Liver (tissue), 9 donors: Measurements from ENCODE around the gene GDF3. TPM values are rescaled to one million over a fixed set of nuclear protein-coding genes. Genes with fewer than 3 reads are reported as not detected.
"Not testable (repeated sequence)": the region's sequence is repeated elsewhere in the genome, so short reads cannot be mapped to it uniquely, and the experiment has no call there.

Experiments
- DNase-seq: peaks from one replicate; pipeline ENCODE4 v3.0.0-alpha.2; 2017; ENCODE audit warnings: low spot score
- H3K27ac ChIP-seq, 2 donors: one replicate each; pipeline ENCODE4 v1.7.0; 2013; ENCODE audit warnings: inconsistent platforms in 2 of 2, low read length in 2 of 2, control low read depth in 1 of 2, low read depth in 1 of 2, mild to moderate bottlenecking in 1 of 2
- H3K27me3 ChIP-seq, 4 donors: one replicate each; pipeline versions ENCODE4 v1.6.1 to v1.7.0; 2013; ENCODE audit warnings: low read length in 3 of 4, inconsistent platforms in 1 of 4, mild to moderate bottlenecking in 1 of 4, moderate library complexity in 1 of 4; ENCODE audit not compliant: control insufficient read depth in 4 of 4, insufficient read depth in 4 of 4
- H3K36me3 ChIP-seq, 4 donors: one replicate each; pipeline versions ENCODE4 v1.6.1 to v1.7.0; 2013; ENCODE audit warnings: low read length in 3 of 4, mild to moderate bottlenecking in 3 of 4, low read depth in 1 of 4, moderate library complexity in 1 of 4; ENCODE audit not compliant: control insufficient read depth in 4 of 4, insufficient read depth in 3 of 4
- H3K4me1 ChIP-seq, 4 donors: one replicate each; pipeline versions ENCODE4 v1.6.1 to v1.7.0; 2013; ENCODE audit warnings: low read length in 3 of 4, mild to moderate bottlenecking in 3 of 4, moderate library complexity in 1 of 4; ENCODE audit not compliant: control insufficient read depth in 4 of 4, insufficient read depth in 4 of 4
- H3K4me3 ChIP-seq, 3 donors: one replicate each; pipeline versions ENCODE4 v1.6.1 to v1.7.0; 2013; ENCODE audit warnings: low read length in 3 of 3, control low read depth in 1 of 3, low read depth in 1 of 3, mild to moderate bottlenecking in 1 of 3
- H3K9ac ChIP-seq, 2 donors: one replicate each; pipeline ENCODE4 v1.7.0; 2013; ENCODE audit warnings: low read length in 2 of 2, mild to moderate bottlenecking in 2 of 2, moderate library complexity in 2 of 2, control low read depth in 1 of 2, low read depth in 1 of 2
- H3K9me3 ChIP-seq, 4 donors: one replicate each; pipeline versions ENCODE4 v1.6.1 to v1.7.0; 2013; ENCODE audit warnings: low read length in 3 of 4; ENCODE audit not compliant: control insufficient read depth in 4 of 4
- CTCF ChIP-seq: fragments of 150-350 bp; IDR thresholded peaks from 2 replicates; pipeline ENCODE4 v1.5.1; 2017; ENCODE audit warnings: improper control_type of control experiment, low read depth, low read length; ENCODE audit not compliant: missing input control
- EGR1 ChIP-seq, 2 donors: IDR thresholded peaks; 2 replicates each; pipeline ENCODE4 v1.6.1; 2016 to 2018; ENCODE audit warnings: antibody characterized with exemption in 2 of 2, low read depth in 2 of 2
- FOXA1 ChIP-seq: IDR thresholded peaks from 2 replicates; pipeline ENCODE4 v1.6.1; 2016; ENCODE audit warnings: antibody characterized with exemption
- FOXA2 ChIP-seq: IDR thresholded peaks from 2 replicates; pipeline ENCODE4 v1.6.1; 2016; ENCODE audit warnings: antibody characterized with exemption
- GABPA ChIP-seq, 2 donors: IDR thresholded peaks in 1 of 2; conservative IDR thresholded peaks in 1 of 2; 2 replicates each; pipeline ENCODE4 v1.6.1; 2016; ENCODE audit warnings: antibody characterized with exemption in 2 of 2, mild to moderate bottlenecking in 1 of 2, moderate library complexity in 1 of 2
- HNF4A ChIP-seq, 2 donors: conservative IDR thresholded peaks; 2 replicates each; pipeline ENCODE4 v1.6.1; 2016; ENCODE audit warnings: antibody characterized with exemption in 2 of 2, mild to moderate bottlenecking in 2 of 2
- HNF4G ChIP-seq: IDR thresholded peaks from 2 replicates; pipeline ENCODE4 v1.6.1; 2016; ENCODE audit warnings: antibody characterized with exemption
- JUND ChIP-seq, 2 donors: IDR thresholded peaks; 2 replicates each; pipeline ENCODE4 v1.6.1; 2016; ENCODE audit warnings: antibody characterized with exemption in 2 of 2
- NR2F2 ChIP-seq: IDR thresholded peaks from 2 replicates; pipeline ENCODE4 v1.6.1; 2016; ENCODE audit warnings: antibody characterized with exemption
- RAD21 ChIP-seq, 2 donors: IDR thresholded peaks; 2 replicates each; pipeline ENCODE4 v1.6.1; 2016; ENCODE audit warnings: antibody characterized with exemption in 2 of 2, mild to moderate bottlenecking in 2 of 2
- RXRA ChIP-seq, 2 donors: IDR thresholded peaks; 2 replicates each; pipeline ENCODE4 v1.6.1; 2017 to 2018; ENCODE audit warnings: antibody characterized with exemption in 2 of 2, mild to moderate bottlenecking in 1 of 2
- SP1 ChIP-seq: IDR thresholded peaks from 2 replicates; pipeline ENCODE4 v1.6.1; 2018; ENCODE audit warnings: antibody characterized with exemption, mild to moderate bottlenecking
- TAF1 ChIP-seq: conservative IDR thresholded peaks from 2 replicates; pipeline ENCODE4 v1.6.1; 2016; ENCODE audit warnings: antibody characterized with exemption, mild to moderate bottlenecking
- YY1 ChIP-seq: IDR thresholded peaks from 2 replicates; pipeline ENCODE4 v1.6.1; 2016; ENCODE audit warnings: antibody characterized with exemption, mild to moderate bottlenecking
- ZBTB33 ChIP-seq: IDR thresholded peaks from 2 replicates; pipeline ENCODE4 v1.6.1; 2016; ENCODE audit warnings: antibody characterized with exemption
- WGBS: extraction: QIAGEN DNeasy Blood & Tissue Kit; methylation state at CpG from one replicate; pipeline ENCODE4 v1.1.7; 2013; 5-methylcytosine and 5-hydroxymethylcytosine counted together
- polyA plus RNA-seq, 2 donors: library from polyadenylated mRNA; stranded (reverse) in 1 of 2; unstranded in 1 of 2; fragments of 200-250 nt in 1 of 2; fragments of >200 nt in 1 of 2; fragmentation: Nextera tagmentation in 1 of 2; extraction: Ambion mirVana in 1 of 2; gene quantifications; one replicate each; pipeline versions ENCODE4 v1.2.1 to v1.2.3, GENCODE V29; 2013 to 2015
- total RNA-seq, 2 donors: library from RNA; depleted of rRNA; stranded (reverse); fragments of >200 nt; gene quantifications; one replicate each; pipeline ENCODE4 v1.2.3, GENCODE V29; 2014
- TF ChIP-seq, protein P1 (sequence below): IDR thresholded peaks from 2 replicates; pipeline ENCODE4 v1.6.1; 2016; ENCODE audit warnings: antibody characterized with exemption
- TF ChIP-seq, protein P2 (sequence below): IDR thresholded peaks from 2 replicates; pipeline ENCODE4 v1.6.1; 2016; ENCODE audit warnings: antibody characterized with exemption
- TF ChIP-seq, protein P3 (sequence below): IDR thresholded peaks from 2 replicates; pipeline ENCODE4 v1.6.1; 2016; ENCODE audit warnings: antibody characterized with exemption, mild to moderate bottlenecking
- donor health status: healthy.
- donor health status: healthy.
- donor health status: healthy.
- donor health status: healthy.
- donor health status: healthy.

GDF3 gene
- total and polyA plus RNA-seq, 4 donors, result not detected

DNA sequence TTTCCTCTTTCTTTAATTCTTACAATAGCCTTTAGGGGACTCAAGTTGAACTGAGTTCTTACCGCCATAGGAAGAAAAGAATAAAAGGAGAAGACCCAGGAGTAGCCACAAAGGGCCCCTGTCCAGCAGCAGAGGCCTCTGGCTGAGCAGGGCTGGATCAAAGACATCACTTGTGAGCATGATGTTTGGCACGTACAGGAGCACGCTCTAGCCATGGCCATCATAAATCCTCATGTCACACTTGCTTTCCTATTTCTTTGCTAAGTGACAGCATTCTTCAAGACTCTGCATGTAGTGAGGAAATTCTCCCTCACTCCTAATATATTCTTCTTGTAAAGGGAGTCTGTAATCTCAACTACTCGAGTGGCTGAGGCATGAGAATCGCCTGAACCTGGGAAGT is 35.9 kb upstream of the GDF3 start:
- WGBS, result 59% methylated on average over 5 of the region's 5 CpGs
- no peak for DNase-seq
- no peak overlapping the region for H3K9ac ChIP-seq
- peaks cover 0 to 3% (median 0%) of the 10 kb centered on the region in 4 donors for H3K9me3 ChIP-seq
- H3K4me3 ChIP-seq, result no peak overlapping the region
- H3K36me3 ChIP-seq, result no peaks in the 10 kb centered on the region
- TF ChIP-seq EGR1 (IDR thresholded peaks at IDR 0.05; ENCODE audit: low read depth in 2 of 2) (no peak), HNF4G (no peak), TAF1 (no peak), JUND (IDR thresholded peaks at IDR 0.05) (no peak)
- H3K27me3 ChIP-seq, result peaks cover 0 to 3% (median 0%) of the 10 kb centered on the region in 4 donors
- no peak overlapping the region for H3K27ac ChIP-seq
- H3K4me1 ChIP-seq, result no peaks in the 10 kb centered on the region

- not testable (repeated sequence) for H3K36me3 ChIP-seq, H3K27me3 ChIP-seq, H3K27ac ChIP-seq, H3K4me3 ChIP-seq, H3K9ac ChIP-seq, H3K9me3 ChIP-seq, H3K4me1 ChIP-seq, DNase-seq
Observed at GRCh38 chr12:7730984-7731383, 35.4 kb upstream of the GDF3 start.

DNA sequence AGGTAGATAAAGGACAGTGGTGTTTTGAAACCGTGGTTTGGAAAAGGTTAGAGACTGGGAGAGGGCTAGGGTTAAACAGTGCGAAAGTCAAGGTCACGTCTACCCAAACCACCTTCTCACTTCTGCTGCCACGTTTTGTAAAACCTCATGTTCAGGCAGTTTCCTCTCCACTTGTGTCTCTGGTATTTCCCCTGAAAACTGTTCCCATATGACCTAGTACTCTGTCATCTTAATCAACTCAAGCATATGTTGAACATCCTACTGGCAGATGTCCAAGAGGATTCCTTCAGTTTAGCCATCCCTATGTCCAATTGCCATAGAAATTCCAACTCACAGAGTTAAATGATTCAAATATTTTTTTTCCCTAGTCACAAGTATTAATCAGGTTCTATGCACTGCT is 34.2 kb upstream of the GDF3 start:
- peaks cover 0 to 3% (median 0%) of the 10 kb centered on the region in 4 donors for H3K27me3 ChIP-seq
- WGBS, result 32% methylated on average over 4 of the region's 4 CpGs
- TF ChIP-seq CTCF, result no peak
- no peak for TF ChIP-seq EGR1 (IDR thresholded peaks at IDR 0.05; ENCODE audit: low read depth in 2 of 2)
- TF ChIP-seq, protein P1, sequence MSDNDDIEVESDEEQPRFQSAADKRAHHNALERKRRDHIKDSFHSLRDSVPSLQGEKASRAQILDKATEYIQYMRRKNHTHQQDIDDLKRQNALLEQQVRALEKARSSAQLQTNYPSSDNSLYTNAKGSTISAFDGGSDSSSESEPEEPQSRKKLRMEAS, result no peak
- no peak for TF ChIP-seq FOXA1
- TF ChIP-seq NR2F2, result no peak
- TF ChIP-seq RXRA (IDR thresholded peaks at IDR 0.05), result no peak
- TF ChIP-seq, protein P2, sequence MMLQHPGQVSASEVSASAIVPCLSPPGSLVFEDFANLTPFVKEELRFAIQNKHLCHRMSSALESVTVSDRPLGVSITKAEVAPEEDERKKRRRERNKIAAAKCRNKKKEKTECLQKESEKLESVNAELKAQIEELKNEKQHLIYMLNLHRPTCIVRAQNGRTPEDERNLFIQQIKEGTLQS, result no peak
- no peak for TF ChIP-seq JUND (IDR thresholded peaks at IDR 0.05)
- no peak for TF ChIP-seq HNF4A (conservative IDR thresholded peaks at IDR 0.05)
- TF ChIP-seq TAF1, result no peak
- TF ChIP-seq, protein P3, sequence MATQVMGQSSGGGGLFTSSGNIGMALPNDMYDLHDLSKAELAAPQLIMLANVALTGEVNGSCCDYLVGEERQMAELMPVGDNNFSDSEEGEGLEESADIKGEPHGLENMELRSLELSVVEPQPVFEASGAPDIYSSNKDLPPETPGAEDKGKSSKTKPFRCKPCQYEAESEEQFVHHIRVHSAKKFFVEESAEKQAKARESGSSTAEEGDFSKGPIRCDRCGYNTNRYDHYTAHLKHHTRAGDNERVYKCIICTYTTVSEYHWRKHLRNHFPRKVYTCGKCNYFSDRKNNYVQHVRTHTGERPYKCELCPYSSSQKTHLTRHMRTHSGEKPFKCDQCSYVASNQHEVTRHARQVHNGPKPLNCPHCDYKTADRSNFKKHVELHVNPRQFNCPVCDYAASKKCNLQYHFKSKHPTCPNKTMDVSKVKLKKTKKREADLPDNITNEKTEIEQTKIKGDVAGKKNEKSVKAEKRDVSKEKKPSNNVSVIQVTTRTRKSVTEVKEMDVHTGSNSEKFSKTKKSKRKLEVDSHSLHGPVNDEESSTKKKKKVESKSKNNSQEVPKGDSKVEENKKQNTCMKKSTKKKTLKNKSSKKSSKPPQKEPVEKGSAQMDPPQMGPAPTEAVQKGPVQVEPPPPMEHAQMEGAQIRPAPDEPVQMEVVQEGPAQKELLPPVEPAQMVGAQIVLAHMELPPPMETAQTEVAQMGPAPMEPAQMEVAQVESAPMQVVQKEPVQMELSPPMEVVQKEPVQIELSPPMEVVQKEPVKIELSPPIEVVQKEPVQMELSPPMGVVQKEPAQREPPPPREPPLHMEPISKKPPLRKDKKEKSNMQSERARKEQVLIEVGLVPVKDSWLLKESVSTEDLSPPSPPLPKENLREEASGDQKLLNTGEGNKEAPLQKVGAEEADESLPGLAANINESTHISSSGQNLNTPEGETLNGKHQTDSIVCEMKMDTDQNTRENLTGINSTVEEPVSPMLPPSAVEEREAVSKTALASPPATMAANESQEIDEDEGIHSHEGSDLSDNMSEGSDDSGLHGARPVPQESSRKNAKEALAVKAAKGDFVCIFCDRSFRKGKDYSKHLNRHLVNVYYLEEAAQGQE, result no peak
- TF ChIP-seq RAD21 (IDR thresholded peaks at IDR 0.05), result no peak
- TF ChIP-seq HNF4G, result no peak
- TF ChIP-seq ZBTB33, result no peak
- no peak for TF ChIP-seq YY1
- TF ChIP-seq GABPA (IDR thresholded peaks at IDR 0.05 in 1 of 2, conservative IDR thresholded peaks at IDR 0.05 in 1 of 2), result no peak
- no peak for TF ChIP-seq FOXA2
- TF ChIP-seq SP1, result no peak

More for the DNA sequence above, 34.2 kb upstream of the GDF3 start:
- peaks cover 0 to 3% (median 0%) of the 10 kb centered on the region in 4 donors for H3K9me3 ChIP-seq
- no peaks in the 10 kb centered on the region for H3K4me1 ChIP-seq
- H3K4me3 ChIP-seq, result no peak overlapping the region
- no peak overlapping the region for H3K9ac ChIP-seq
- no peak for DNase-seq
- H3K36me3 ChIP-seq, result no peaks in the 10 kb centered on the region
- no peak overlapping the region for H3K27ac ChIP-seq
